K562 (cell line): ENCODE measurements around the gene THEMIS. TPM values are rescaled to one million over a fixed set of nuclear protein-coding genes. Genes with fewer than 3 reads are reported as not detected.

ENCODE experiments used
- ATAC-seq: fragments of 200-7000 bp; cut with Tn5 transposase; 3 replicates; pipeline ENCODE4 v1.9.1; 2020; ENCODE audit warnings: moderate library complexity
- BruUV-seq: library from RNA; stranded (reverse); fragments of 400-500 nt; replicated peaks from 2 replicates; lab custom pipeline; 2021; lab: Mats Ljungman, UMichigan
- CTCF ChIA-PET: fragments of 300-600 bp; formaldehyde crosslinking; extraction: SDS; loops from one replicate; lab custom pipeline; 2021; ENCODE audit warnings: low intra/inter-chr PET ratio; lab: Yijun Ruan, JAX
- POLR2A ChIA-PET: fragments of 300-600, 350-650 bp; sonication (Branson Sonifier 250); formaldehyde crosslinking; extraction: SDS; loops from one replicate; lab custom pipeline; 2021; ENCODE audit warnings: antibody characterized with exemption, inconsistent platforms; lab: Yijun Ruan, JAX
- DNase-seq, 4 experiments: peaks; one replicate each; pipeline versions ENCODE4 v3.0.0 to v3.0.0-alpha.2; 2011 to 2018; ENCODE audit warnings: low spot score in 3 of 4, mixed read lengths in 3 of 4; ENCODE audit errors: extremely low read depth in 1 of 4
- FAIRE-seq: peaks from 2 replicates; lab custom pipeline; 2011; peaks lifted over from hg19 to GRCh38; lab: Jason Lieb, UNC
- H2AFZ ChIP-seq: 2 replicates; pipeline ENCODE4 v1.6.0; 2011; ENCODE audit warnings: low read depth, low read length, control low read depth, inconsistent platforms
- H3K27ac ChIP-seq: fragments of 200-600 bp; 3 replicates; pipeline ENCODE4 v1.8.0; 2011; ENCODE audit warnings: low read depth, mild to moderate bottlenecking, control low read depth, inconsistent platforms, low read length, moderate library complexity, mixed read lengths; ENCODE audit errors: extremely low read depth
- H3K27me3 ChIP-seq, 2 experiments: fragments of 300-600 bp in 1 of 2; 2 replicates in 1 of 2; 3 replicates in 1 of 2; pipeline versions ENCODE4 v1.6.0 to v1.8.0; 2011; ENCODE audit warnings: inconsistent platforms in 2 of 2, low read length in 2 of 2, mild to moderate bottlenecking in 1 of 2, mixed read lengths in 1 of 2, moderate library complexity in 1 of 2; ENCODE audit not compliant: control insufficient read depth in 2 of 2, insufficient read depth in 2 of 2
- H3K36me3 ChIP-seq: fragments of 300-600 bp; 3 replicates; pipeline ENCODE4 v1.8.0; 2011; ENCODE audit warnings: mild to moderate bottlenecking, low read length, inconsistent platforms; ENCODE audit not compliant: control insufficient read depth, insufficient read depth
- H3K4me1 ChIP-seq, 2 experiments: fragments of 200-600 bp in 1 of 2; replicated peaks in 1 of 2; 2 replicates in 1 of 2; 3 replicates in 1 of 2; pipeline versions ENCODE4 v1.5.1 to v1.8.0; 2011; ENCODE audit warnings: inconsistent platforms in 2 of 2, low read length in 2 of 2, mild to moderate bottlenecking in 1 of 2, mixed read lengths in 1 of 2, moderate library complexity in 1 of 2; ENCODE audit not compliant: control insufficient read depth in 2 of 2, insufficient read depth in 2 of 2
- H3K4me2 ChIP-seq: 2 replicates; pipeline ENCODE4 v1.6.1; 2011; ENCODE audit warnings: low read length, control low read depth, inconsistent platforms, mixed read lengths; ENCODE audit not compliant: insufficient read depth
- H3K4me3 ChIP-seq: fragments of 200-600 bp; sonication (generic), shearing (Covaris generic); 2 replicates; pipeline ENCODE4 v1.5.1; 2016; ENCODE audit warnings: control low read depth, inconsistent platforms
- H3K79me2 ChIP-seq: fragments of 200-600 bp; 3 replicates; pipeline ENCODE4 v1.8.0; 2011; ENCODE audit warnings: low read length, inconsistent platforms; ENCODE audit not compliant: control insufficient read depth, insufficient read depth
- H3K9ac ChIP-seq, 2 experiments: 2 replicates each; pipeline versions ENCODE4 v1.6.0 to v1.6.1; 2011; ENCODE audit warnings: low read depth in 2 of 2, low read length in 2 of 2, control low read depth in 1 of 2, inconsistent platforms in 1 of 2, mild to moderate bottlenecking in 1 of 2, mixed read lengths in 1 of 2; ENCODE audit not compliant: insufficient read depth in 1 of 2
- H3K9me1 ChIP-seq: one replicate; pipeline ENCODE4 v1.6.0; 2011; ENCODE audit warnings: inconsistent platforms, mild to moderate bottlenecking, low read length, moderate library complexity; ENCODE audit not compliant: control insufficient read depth, insufficient read depth
- H3K9me3 ChIP-seq: replicated peaks from 2 replicates; pipeline ENCODE4 v1.5.1; 2011; ENCODE audit warnings: low read depth, low read length, inconsistent platforms; ENCODE audit not compliant: control insufficient read depth, insufficient read depth
- H4K20me1 ChIP-seq: replicated peaks from 2 replicates; pipeline ENCODE4 v1.6.1; 2011; ENCODE audit warnings: low read length, inconsistent platforms, mixed read lengths; ENCODE audit not compliant: control insufficient read depth, insufficient read depth
- EGR1 ChIP-seq: fragments of 450-650 bp; conservative IDR thresholded peaks from 2 replicates; pipeline ENCODE4 v1.6.1; 2017; ENCODE audit warnings: mild to moderate bottlenecking
- ESRRB ChIP-seq: fragments of 250-450 bp; sonication (Bioruptor Pico); IDR thresholded peaks from 2 replicates; pipeline ENCODE4 v1.5.0; 2020; ENCODE audit warnings: mild to moderate bottlenecking, moderate library complexity, borderline replicate concordance
- GMEB1 ChIP-seq: fragments of 250-450 bp; sonication (Bioruptor Pico); IDR thresholded peaks from 2 replicates; pipeline ENCODE4 v1.4.0; 2020; ENCODE audit warnings: mild to moderate bottlenecking
- HOMEZ ChIP-seq: fragments of 250-450 bp; sonication (Bioruptor Pico); IDR thresholded peaks from 2 replicates; pipeline ENCODE4 v1.4.0; 2020; ENCODE audit warnings: mild to moderate bottlenecking, moderate library complexity
- ILF3 ChIP-seq: fragments of 450-650 bp; IDR thresholded peaks from 2 replicates; pipeline ENCODE4 v1.6.1; 2018; ENCODE audit warnings: antibody characterized with exemption, mild to moderate bottlenecking, moderate library complexity, borderline replicate concordance
- NRF1 ChIP-seq, 2 experiments: fragments of 450-650 bp; IDR thresholded peaks in 1 of 2; conservative IDR thresholded peaks in 1 of 2; 2 replicates each; pipeline ENCODE4 v1.6.1; 2014; ENCODE audit warnings: mild to moderate bottlenecking in 2 of 2
- ZBTB40 ChIP-seq, 2 experiments: fragments of 450-650 bp in 1 of 2; sonication (generic) in 1 of 2; formaldehyde crosslinking in 1 of 2; IDR thresholded peaks; 2 replicates each; pipeline versions ENCODE4 v1.7.1 to v1.9.0; 2016 to 2022; ENCODE audit warnings: inconsistent platforms in 1 of 2, mild to moderate bottlenecking in 1 of 2, missing genetic modification reagents in 1 of 2
- ZNF184 ChIP-seq: sonication (generic); formaldehyde crosslinking; IDR thresholded peaks from 2 replicates; pipeline ENCODE4 v1.5.0; 2020; ENCODE audit warnings: missing genetic modification reagents
- ZNF311 ChIP-seq: fragments of 250-450 bp; sonication (Bioruptor Pico); IDR thresholded peaks from 2 replicates; pipeline ENCODE4 v1.4.0; 2020; ENCODE audit warnings: mild to moderate bottlenecking, moderate library complexity
- ZNF586 ChIP-seq: fragments of 450-650 bp; formaldehyde crosslinking; conservative IDR thresholded peaks from 2 replicates; pipeline ENCODE4 v1.4.0; 2020; ENCODE audit warnings: mild to moderate bottlenecking, moderate library complexity
- WGBS: fragments of 100-300 bp; shearing (Covaris generic); methylation state at CpG from one replicate; pipeline ENCODE4 v1.1.6; 2016; ENCODE audit warnings: low coverage, mixed read lengths; ENCODE audit not compliant: insufficient coverage; ENCODE audit errors: missing lambda C conversion rate; 5-methylcytosine and 5-hydroxymethylcytosine counted together
- in situ Hi-C: fragments of 300-500 bp; cut with MboI; formaldehyde crosslinking; loops from 4 replicates; pipeline ENCODE4 v1.15.0; 2018; ENCODE audit warnings: inconsistent platforms, mixed read lengths
- intact Hi-C: fragments of 100-400 bp; cut with micrococcal nuclease; formaldehyde crosslinking; loops from 2 replicates; pipeline ENCODE4 v1.14.2; 2022
- polyA plus RNA-seq, 8 experiments: library from polyadenylated mRNA; depleted of rRNA in 4 of 8; stranded (reverse) in 5 of 8; unstranded in 3 of 8; fragments of >200 nt; fragmentation: Nextera tagmentation in 2 of 8; fragmentation: Illumina TruSeq in 1 of 8; extraction: Ambion mirVana in 2 of 8; extraction: Trizol in 1 of 8; gene quantifications; 2 replicates each; pipeline versions ENCODE4 v1.2.1 to v1.2.3, GENCODE V29; 2011 to 2014; ENCODE audit warnings: inconsistent platforms in 1 of 8, missing spikeins in 1 of 8
- total RNA-seq, 7 experiments: library from RNA; depleted of rRNA in 6 of 7; stranded (reverse); fragments of >200 nt in 6 of 7; fragmentation: Illumina TruSeq in 2 of 7; extraction: Trizol in 2 of 7; gene quantifications; 2 replicates each; pipeline versions ENCODE4 v1.2.1 to v1.2.3, GENCODE V29; 2011 to 2021; ENCODE audit warnings: low replicate concordance in 1 of 7

Gene THEMIS
- total and polyA plus RNA-seq, 9 of the 15 experiments (the other 6 are each of a cell fraction or from before 2014, with no cell fraction given) = 0.09 TPM; not detected in 8

- no peaks in the 10 kb centered on the region for H3K27me3 ChIP-seq
- no peaks in the 10 kb centered on the region for H3K9me1 ChIP-seq
- WGBS = 0% methylated on average over 2 of the region's 2 CpGs
- no peaks in the 10 kb centered on the region for H3K36me3 ChIP-seq
- H3K9me3 ChIP-seq = no peaks in the 10 kb centered on the region; the same call in 1 of the 2 replicates
- DNase-seq (no peak), ATAC-seq (no peak), FAIRE-seq (no peak)
- no peaks in the 10 kb centered on the region for H4K20me1 ChIP-seq
- in situ Hi-C loops (no loop called here), intact Hi-C loops (no loop called here)
- no peaks in the 10 kb centered on the region for H3K4me1 ChIP-seq
- POLR2A ChIA-PET = no interaction called here
- H2AFZ ChIP-seq = no peak overlapping the region
- no TSS peak for BruUV-seq
- no peaks in the 10 kb centered on the region for H3K79me2 ChIP-seq
- no peak overlapping the region for H3K4me2 ChIP-seq
- H3K27ac ChIP-seq = no peak overlapping the region
- no peak overlapping the region for H3K9ac ChIP-seq
- H3K4me3 ChIP-seq = no peak overlapping the region
- CTCF ChIA-PET = no interaction called here
- TF ChIP-seq EGR1 (no peak), ILF3 (no peak), NRF1 (conservative IDR thresholded peaks at IDR 0.05 in 1 of 2, IDR thresholded peaks at IDR 0.05 in 1 of 2) (no peak), ZNF311 (CRISPR knock-in tag) (no peak), ZBTB40 (IDR thresholded peaks at IDR 0.05) (no peak), ZBTB40 (CRISPR knock-in tag; IDR thresholded peaks at IDR 0.05) (no peak), ZNF586 (CRISPR knock-in tag) (no peak), ZNF184 (CRISPR knock-in tag) (no peak), ESRRB (CRISPR knock-in tag) (no peak), GMEB1 (CRISPR knock-in tag) (no peak), HOMEZ (no peak)
Observed at GRCh38 chr6:127860723-127861122, 40.1 kb downstream of the THEMIS start.
